Right hindlimb (tissue), 1 donor: ENCODE measurements around the gene ELMOD3.
"Not testable (repeated sequence)": the region's sequence is repeated elsewhere in the genome, so short reads cannot be mapped to it uniquely, and the experiment has no call there.

Experiments used
- DNase-seq: peaks from one replicate; pipeline ENCODE4 v3.0.0-alpha.2; 2018

Gene ELMOD3

DNA sequence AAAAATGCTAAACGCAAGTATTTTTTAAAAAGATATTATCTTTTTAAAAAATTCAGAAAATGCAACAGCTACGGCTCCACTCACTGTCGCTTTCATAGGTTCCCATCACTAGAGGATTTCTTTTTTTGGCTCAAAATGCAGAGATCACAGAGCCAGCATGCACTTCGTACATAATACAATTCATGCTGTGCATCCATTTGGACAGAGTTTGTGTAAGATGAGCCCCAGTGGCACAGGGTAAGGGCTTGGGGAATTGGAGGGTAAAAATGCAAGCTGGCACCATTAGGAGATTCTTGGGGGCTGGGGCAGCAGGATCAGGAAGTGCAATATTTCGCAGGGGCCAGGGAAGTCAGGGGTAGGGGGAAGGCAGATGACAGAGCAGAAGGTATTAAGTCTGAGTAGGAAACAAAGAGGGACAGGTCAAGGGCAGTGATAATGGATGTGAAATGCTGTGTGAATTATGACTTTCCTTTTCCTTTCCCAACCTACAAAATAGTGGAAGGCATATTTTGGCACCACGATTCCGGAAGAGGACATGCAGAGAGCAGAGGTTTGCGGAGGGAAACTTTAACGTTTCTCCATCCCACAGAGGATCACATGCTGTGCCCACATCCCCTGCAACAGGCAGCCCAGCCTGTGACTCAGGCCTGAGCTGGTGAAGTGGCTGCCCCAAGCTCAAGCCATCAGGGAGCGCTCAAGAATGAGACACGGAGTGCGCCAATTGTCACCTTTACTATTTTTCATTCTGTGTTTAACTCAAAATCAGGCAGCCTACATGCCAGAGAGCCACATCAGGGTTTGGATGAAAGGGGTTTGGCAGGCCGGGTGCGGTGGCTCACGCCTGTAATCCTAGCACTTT, 50.9 kb downstream of the ELMOD3 start:
- DNase-seq, result no peak

DNA sequence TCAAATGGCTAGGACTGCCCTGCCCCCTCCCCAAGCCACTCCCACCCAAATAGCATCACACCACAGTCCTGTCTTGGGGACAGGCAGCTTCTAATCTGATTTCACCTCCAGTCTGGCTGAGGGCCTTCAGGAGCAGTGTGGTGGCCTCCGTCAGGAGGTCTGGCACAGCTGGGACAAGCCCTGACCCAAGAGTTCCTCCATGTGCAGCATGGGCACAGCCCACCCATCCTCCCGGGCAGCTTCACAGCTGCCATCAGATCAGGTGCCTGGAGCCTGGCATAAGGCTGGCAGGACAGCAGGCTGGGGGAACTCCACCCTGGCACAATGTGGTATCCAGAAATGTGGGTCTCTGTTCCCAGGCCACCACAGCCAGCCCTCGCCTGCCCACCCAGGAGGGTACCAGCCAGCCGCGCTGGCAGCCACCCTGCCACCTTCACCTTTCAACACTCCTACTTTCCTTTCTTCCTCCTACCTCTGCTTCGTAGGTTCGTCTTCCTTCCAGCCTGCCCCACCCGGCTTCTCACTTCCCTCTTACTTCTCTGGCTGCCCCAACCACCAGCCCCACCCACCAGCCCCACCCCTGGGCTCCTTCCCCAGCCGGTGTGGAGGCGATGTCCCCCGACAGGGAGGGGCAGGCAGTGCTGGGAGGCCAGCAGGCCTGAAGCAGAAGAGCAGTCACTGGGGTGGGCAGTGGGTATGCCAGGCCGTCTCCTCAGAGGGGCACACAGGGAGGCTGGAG, 55.4 kb downstream of the ELMOD3 start, which contains the start of gene CAPG:
CAPG (minus strand) TSS at position 522 of the 739 bp plus-strand sequence. CDS start 8,221 bp downstream, outside the sequence.
- DNase-seq, result no peak

DNA sequence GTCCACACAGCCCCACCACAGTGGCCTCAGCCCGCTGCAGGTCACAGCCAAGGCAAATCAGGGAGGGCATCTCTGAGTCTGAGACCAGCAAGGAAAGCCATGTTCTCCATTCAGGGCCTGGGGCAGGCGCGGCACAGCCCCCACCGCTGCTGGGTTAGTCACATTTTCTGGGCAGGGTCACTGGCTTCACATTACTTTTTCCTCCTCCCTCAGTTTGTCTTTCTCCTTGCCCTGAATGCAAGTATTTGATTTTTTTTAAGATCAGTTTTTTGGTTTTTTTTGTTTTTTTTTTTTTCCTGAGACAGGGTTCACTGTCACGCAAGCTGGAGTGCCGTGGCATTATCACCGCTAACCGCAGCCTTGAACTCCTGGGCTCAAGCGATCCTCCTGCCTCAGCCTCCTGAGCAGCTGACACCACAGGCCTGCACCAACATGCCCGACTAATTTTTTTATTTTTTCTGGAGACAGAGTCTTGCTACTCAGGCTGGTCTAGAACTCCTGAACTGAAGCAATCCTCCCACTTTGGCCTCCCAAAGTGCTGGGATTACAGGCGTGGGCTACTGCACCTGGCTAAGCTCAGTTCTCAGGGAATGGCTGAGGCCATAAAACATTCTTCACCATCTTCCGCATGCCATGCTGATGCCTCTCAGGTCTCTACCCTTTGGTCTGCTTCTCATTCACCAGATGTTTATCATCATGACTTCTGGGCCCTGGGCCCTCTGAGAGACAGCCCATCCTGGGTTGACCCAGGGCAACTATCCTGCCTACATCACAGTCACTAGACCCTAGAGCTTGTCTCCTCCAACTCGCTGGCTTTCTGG, 56.2 kb downstream of the ELMOD3 start:
- no peak for DNase-seq

DNA sequence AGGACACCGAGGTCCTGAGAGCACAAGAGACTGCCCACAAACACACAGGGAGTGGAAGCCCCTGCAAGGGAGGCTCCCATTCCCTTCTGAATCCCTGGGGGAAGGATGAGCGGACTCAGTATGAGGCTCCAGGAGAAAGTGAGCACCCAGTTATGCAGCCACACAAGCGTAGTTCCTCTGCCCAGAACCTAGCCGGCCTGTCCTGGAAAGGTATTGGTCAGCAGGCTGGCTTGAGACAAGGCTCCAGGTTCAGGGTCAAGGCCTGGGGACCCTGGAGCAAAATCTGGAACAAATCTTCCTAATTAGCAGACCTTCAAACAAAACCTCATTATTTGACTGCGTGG, 56.8 kb downstream of the ELMOD3 start:
- DNase-seq, result no peak

DNA sequence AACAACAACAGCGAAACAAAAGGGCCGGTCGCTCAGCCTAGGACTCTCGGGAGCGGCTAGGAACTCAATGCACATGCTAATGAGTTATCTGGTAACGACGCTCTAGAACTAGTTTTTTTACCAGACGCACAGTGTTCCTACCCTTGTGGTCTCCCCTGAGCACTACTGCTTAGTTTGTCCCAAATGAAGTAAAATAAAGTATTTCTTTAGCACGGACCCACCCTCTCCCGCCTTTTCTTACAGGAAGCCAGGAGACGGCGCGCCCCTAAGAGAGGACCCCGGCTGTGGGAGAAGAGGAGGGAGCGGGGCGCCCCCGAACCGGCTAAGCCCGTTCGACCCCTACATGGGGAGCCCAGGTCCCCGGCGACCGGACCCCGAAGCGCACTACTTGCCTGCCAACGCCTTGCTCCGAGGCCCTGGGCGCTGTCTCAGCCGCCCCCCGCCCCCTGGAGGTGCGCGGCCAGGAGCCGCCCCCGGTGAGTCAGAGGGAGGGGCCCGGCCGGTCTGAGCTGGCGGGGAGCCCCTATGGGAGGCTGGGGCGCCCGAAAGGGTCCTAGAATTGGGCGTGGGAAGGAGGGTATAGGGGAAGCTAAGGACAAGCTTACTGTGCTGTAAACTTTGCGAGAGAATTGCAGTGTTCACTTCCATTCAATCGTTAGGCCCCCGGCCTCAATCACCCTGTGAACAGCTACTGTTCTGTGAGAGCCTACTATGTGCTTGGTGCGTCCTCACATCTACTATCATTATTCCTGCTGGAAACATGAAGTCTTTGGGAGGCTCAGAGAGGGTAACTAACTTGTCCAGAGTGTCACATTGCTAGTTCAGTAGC, 59.2 kb downstream of the ELMOD3 start:
- peak; percentile 79 for DNase-seq

DNA sequence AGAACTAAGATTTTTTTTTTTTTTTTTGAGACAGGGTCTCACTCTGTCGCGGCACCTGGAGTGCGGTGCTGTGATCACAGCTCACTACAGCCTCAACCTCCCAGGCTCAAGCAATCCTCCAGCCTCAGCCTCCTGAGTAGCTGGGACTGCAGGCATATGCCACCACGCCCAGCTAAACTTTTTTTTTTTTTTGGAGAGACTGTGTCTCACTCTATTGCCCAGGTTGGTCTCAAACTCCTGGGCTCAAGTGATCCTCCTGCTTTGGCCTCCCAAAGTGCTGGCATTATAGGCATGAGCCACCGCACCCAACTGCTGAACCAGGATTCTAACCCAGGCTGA, 59.8 kb downstream of the ELMOD3 start:
- DNase-seq, result not testable (repeated sequence)

DNA sequence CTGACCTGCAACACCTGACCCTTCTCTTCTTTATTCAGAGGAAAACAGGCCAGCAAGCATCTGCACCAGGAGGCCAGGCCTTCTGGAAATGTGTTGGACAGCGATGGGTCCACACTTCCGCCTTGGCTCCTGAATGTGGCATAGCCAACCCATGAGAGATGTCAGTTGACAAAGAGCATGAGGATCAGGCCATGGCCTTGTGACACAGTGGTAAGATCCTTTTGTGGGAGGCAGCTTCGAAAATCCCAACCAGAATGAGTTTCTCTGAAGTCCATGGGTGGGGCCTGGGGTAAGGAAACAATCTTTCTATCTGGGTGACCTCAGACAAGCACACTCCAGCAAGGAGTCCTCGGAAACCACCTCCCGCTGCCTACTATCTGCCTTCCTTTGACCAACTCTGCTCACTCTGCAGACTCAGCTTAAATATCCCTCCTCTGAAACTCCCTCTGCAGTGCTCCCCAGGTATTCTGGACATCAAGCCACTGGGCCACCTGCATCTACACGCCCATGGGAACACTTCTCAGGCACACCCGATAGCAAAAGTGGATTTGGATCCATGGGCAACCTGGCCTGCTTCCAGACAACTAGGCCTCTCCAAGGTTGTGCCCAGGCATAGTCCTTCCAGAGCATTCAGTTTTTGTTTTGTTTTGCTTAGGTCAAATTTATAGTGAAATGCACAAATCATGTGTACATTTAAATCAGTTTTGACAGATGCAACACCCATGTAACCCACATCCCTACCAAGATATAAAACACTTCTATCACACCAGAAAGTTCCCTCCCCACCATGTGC, 60.4 kb downstream of the ELMOD3 start:
- DNase-seq, result no peak

DNA sequence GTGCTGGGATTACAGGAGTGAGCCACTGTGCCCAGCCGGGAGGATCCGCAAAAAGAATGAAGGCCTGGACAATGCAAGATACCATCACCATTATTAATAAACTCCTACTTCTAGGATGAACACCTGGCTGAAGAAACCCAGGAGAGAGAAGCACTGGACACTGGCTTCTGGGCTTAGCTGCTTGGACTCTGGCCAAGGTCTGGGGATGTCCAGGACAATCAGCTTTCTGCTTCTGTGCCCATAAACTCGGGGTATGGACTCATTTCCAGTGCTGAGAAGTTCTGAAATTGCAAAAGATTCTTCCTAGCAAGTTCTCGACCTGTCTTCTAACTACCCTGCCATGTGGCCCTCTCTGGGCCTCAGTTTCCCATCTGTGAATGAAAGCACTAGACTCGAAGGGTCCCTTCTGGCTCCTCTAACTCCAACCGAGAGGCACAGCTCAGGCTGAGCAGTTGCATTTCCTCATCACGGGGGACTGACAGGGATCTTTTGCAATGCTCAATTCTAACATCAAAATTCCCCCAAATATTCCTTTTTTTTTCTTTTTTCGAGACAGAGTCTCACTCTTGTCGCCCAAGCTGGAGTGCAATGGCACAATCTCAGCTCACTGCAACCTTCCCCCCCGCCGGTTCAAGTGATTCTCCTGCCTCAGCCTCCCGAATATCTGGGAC, 61.5 kb downstream of the ELMOD3 start:
- no peak for DNase-seq

DNA sequence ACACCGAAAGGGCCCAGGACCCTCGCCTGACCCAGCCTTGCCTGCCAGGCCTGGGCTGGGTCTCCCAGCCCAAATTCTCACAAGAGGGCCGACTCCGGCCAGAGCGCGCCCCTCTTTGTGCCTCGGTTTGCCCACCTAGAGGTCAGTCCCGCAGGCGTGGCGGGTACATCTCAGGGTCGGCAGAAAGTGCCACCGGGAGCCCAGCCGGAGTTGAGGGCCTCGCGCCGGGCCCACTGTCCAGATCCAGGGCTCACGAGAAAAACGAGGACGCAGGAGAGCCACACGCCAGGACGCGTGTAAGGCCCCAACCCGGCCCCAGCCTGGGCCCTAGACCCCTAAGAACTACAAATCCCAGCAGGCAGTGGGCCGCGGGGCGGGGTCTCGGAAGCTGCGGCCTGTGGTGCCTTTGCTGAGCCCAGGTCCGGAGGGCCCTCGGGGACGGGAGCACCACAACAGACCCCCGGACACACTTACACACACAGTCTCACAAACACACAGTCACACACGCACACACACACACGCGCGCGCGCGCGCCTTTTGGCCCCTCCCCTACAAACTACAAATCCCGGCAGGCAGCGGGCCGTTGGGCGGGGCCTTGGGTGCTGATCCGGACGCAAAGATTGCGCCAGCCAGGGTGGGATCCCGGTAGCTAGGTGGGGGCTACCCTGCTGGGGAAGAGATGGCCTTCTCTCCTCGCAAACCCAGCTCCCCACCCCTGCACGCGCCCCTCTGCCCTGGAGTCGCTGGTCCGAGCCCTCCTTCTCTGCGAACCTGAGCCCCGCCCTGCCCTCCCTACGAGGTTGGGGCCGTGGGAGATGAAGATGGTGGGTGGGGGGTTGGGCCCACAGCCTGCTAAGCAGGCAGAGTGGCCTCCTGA, 63.8 kb downstream of the ELMOD3 start, which contains the start of gene SH2D6:
SH2D6 (plus strand) TSS at position 583 of the 877 bp plus-strand sequence. CDS start 10,752 bp downstream, outside the sequence.
- DNase-seq, result peak; percentile 90

DNA sequence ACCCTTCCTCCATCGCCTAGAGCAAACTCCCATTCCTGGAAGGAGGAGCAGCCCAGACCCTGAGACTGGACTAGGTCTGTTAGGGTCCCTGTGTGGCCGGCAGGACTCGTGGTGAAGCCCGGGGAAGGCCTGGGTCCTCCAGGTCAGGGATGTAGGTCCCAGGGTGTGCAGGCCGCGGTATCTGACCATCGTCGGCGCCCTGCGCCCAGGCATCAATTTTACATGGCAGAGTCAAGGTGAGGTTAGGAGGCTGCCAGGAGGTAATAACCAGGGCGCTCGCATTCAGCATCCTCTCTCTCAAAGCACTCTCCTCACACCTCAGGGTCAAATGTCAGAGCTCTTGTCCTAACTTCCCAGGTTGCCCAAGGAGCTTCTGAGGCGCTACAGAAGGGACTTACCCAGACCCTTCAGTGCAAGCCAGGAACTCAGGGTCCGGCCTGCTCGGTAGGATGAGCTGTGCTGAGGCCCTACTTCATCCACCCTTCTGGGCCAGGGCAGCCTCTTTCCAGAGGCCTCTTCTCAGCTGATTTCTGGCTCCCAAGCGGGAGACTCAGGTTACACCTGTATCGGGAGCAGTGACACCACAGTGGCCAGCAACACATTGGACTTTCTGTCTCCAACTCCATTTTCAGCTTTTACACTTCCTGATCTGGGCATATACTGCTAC, 64.6 kb downstream of the ELMOD3 start:
- DNase-seq, result no peak

DNA sequence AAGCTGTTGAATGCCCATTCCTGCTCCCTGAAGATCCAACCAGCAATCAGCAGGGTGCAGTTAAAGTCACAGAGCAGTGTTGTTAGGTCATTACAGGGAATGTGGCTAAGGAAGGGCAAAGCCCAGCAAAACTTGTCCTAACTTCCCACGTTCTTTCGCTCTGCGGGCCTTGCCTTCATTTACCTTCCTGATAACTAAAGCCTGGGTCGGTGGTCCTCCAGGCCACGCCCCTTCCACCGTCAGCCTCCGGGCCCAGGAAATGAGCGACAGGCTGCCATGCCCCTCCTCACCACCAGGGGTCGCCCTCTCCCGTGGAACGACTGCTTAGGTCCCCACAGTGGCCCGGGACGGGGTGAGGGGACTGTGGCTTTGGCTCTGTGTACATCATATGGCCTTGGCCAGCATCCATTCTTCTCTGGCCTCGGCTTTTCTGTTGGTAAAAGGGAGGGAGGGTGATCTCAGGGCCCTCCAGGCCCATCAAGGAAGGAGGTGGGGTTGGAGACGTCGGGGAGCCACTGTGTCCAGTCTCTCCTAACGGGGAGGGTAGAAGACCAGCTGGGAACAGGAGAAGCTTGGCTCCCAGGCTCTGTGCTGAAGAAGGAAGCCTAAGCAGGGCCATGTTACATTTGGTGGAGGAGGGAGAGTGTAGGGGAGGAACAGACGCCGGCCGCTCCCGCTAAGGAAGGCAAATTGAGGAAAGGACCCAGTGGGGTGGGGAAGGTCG, 66.1 kb downstream of the ELMOD3 start:
- peak; percentile 92 for DNase-seq

DNA sequence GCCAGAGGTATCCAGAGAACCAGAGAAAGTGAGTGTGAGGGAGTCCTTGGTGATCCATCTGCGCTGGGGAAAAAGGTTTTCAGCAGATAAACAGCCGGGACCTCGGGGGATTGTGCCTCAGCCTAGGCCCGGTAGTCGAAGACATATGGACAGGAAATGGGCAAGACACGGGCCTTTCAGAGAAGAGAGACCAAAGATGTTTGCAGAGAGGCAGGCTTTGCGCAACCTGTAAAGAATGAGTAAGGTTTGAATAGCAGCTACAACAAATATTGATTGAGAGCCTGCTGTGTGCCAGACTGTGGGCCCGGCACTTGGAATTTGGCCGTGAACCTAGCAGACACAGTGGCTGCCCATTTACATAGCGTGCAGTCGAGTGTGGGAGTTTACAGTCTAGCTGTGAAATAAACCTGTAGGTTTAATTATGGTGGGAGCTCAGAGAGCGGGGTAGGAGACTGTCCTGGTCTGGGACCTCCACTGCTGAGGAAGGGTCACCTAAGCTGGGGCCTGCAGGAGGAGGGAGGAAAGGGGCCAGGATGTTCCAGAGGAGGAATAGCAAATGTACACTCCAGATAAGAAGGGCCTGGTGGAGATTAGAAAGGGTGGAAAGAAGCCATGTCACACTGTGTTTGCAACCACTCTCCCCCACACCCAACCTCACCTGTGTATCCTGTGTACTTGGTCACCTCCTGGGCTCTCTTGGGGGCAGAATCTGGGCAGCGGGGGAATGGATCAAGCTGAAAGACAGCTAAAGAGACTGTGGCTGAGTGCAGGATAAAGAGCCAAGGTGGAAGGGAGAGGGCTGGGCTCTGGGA, 66.9 kb downstream of the ELMOD3 start:
- DNase-seq, result no peak

DNA sequence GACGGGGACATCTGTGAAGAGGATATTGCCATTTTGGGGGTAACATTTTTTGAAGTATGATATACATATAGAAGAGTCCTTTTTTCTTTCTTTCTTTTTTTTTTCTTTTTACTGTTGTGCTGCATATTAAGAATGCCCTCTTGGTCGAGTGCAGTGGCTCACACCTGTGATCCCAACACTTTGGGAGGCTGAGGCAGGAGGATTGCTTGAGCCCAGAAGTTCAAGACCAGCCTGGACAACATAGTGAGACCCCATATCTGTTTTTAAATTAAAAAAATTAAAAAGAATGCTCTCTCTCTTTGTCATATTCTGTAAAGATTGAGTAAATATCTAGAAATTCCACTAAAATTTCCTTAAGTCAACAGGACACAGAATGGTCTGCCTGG, 67.5 kb downstream of the ELMOD3 start:
- no peak for DNase-seq

DNA sequence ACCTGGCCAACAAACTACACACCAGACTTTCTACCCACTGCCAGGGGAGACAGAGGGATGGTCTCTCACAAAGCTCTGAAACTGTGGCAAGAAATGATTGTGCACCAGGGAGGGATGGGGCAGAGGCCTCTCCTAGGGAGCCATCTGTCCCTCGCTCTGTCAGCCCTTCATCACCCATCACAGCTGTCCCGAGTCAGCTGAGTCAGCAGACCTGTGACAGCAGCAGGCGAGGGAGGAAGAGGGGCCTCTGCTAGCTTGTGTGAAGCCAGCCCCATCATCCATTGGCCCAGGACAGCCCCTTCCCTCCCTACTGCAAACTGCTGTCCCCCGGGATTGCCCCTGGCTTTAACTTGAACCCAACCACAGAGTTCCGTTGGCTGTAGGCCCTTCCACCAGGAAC, 69.0 kb downstream of the ELMOD3 start:
- peak; percentile 58 for DNase-seq

DNA sequence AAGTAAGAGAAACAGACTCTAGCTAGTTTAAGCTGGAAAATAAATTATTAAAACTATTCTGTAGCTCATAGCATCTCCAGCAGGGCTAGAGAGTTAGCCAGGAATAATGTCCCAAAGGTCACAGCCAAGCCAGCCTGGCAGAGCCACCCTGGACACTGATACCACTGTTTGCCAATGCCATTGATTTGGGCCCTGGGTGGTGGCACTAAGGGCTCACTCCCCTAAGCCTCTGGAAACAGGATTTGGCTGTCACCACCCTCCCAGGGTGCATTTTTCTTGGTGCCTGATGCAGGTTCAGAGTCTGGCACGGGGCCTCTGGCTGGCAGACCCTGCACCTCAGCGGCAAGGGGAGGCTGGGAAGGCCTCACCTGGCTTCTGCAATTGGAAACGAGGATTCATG, 71.0 kb downstream of the ELMOD3 start:
- DNase-seq, result no peak

DNA sequence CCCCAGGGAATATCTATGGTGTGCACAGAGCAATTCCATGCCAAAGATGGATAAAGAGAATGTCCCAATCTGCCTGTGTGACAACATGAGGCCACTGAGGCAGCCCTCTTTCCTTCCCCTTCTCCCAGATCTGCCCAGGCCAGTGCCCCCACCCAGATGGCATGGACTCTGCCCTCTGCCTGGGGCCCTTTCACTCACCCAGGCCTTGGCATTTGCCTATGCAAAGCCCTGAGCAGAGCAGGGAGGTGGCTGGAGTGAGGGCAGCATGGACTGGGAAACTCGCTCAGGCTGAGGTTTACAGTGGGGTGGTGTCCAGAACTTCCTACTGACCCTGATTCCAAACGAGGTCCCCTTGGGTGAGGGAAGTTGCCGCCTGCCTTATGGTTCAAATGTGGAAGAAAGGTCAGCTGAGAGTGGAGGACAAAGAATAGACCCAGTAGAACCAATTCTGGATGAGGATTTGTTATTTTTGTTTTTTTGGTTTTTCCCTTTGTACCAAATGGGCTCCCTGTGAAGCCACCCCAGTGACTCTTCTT, 72.8 kb downstream of the ELMOD3 start:
- no peak for DNase-seq

DNA sequence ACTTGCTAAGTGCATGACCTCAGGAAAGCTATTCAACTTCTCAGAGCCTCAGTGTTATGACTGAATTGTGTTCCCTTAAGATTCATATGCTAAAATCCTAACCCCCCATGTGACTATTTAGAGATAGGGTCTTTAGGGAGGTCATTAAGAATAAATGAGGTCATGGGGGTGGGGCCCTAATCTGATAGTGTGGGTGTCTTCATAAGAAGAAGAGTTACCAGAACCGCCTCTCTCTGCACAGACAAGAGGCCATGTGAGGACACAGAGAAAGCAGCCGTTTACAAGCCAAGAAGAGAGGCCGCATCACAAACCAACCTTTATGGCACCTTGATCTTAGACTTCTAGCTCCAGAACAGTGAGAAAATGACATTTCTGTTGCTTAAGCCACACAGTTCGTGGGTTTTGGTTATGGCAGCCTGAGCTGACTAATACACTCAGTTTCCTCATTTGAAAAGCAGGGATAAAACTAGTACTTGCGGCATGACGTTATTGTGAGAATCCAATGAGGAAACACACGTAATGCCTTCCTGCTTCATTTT, 73.8 kb downstream of the ELMOD3 start:
- DNase-seq, result no peak
